ENCODE measurements around the gene GRK5. TPM values are rescaled to one million over a fixed set of nuclear protein-coding genes. Genes with fewer than 3 reads are reported as not detected.

Gene GRK5
- polyA plus RNA-seq, 12 donors = 12.2 to 25.1 (median 21.3) TPM; not detected in 1

- DNase-seq = no peak
Measured at GRCh38 chr10:119316002-119316358, 108.6 kb downstream of the GRK5 start.

GRCh38 chr10:119316729-119317097 is 109.3 kb downstream of the GRK5 start:
- no peak for DNase-seq

- DNase-seq = no peak
Measured at GRCh38 chr10:119318411-119319160, 111.2 kb downstream of the GRK5 start.

- DNase-seq = no peak
Measured at GRCh38 chr10:119319161-119319919, 112.0 kb downstream of the GRK5 start.

DNA sequence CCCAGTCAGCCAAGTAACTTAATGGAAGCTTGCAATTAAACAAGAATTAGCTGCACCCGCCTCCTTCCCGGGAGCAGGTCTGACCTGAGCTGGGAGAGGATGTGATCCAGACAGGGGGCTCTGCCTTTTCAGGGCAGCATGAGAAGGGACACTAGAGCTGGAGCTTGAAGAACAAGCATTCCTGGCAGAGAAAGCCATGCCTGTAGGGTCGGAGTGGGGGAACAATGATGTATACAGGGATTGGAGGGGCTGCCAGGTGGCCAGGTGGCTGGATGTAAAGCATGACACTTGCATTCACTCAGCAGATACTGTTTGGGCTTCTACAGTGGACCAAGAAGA is 112.5 kb downstream of the GRK5 start:
- no peak for DNase-seq

DNA sequence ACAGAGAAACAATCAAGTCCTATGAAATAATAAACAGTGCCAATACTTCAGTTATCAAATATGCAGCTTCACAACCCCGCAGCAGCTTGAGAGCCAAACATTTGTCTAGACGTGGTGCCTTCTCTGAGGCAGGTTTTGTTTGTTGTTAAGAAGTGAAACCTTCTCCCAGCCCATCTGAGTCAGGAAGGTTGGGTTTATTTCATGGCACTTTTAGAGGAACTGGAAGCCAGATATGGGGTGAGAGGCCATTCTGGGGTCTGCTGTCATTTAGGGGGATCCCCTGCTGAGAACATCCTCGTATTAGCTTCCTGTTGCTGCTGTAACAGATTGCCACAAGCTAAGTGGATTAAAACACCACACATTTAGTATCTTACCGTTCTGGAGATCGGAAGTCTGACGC is 113.6 kb downstream of the GRK5 start:
- DNase-seq = no peak

DNA sequence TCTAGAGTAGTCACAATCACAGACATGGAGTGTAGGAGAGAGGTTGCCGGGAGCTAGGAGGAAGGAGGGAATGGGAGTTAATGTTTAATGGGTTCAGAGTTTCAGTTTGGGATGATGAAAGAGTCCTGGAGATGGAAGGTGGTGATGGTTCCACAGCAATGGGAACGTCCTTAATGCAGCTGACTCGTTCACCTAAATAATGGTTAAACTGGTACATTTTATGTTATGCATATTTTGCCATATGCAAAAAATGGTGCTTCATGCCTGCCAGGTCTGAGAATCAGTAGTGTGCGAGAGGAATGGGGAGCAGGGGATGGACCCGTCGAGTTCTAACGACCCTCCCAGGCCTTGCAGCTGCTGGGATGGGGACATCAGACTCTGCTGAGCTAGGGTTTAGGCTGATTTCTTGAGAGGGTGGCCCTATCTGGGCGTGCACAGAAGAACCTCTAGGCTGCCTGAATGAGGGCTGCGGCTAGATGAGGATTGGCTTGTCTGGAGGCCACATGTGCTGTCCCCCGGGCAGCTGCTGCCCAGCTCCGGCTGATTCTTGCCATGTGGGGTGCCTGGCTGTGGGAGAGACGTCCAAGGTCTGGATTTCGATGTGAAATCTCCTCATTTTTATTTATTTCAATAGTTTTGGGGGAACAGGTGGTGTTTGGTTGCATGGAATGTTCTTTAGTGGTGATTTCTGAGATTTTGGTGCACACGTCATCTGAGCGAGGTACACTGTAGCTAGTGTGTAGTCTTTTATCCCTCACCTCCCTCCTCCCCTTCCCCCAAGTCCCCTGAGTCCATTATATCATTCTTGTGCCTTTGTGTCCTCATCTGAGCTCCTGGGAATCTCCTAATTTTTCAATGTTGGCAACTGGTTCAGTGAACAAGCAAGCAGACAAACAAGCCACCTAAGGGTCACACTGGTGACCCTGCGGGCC is 116.0 kb downstream of the GRK5 start:
- no peak for DNase-seq

- no peak for DNase-seq
Measured at GRCh38 chr10:119325131-119325530, 117.8 kb downstream of the GRK5 start.

GRCh38 chr10:119326167-119326566 is 118.8 kb downstream of the GRK5 start:
- no peak for DNase-seq

DNA sequence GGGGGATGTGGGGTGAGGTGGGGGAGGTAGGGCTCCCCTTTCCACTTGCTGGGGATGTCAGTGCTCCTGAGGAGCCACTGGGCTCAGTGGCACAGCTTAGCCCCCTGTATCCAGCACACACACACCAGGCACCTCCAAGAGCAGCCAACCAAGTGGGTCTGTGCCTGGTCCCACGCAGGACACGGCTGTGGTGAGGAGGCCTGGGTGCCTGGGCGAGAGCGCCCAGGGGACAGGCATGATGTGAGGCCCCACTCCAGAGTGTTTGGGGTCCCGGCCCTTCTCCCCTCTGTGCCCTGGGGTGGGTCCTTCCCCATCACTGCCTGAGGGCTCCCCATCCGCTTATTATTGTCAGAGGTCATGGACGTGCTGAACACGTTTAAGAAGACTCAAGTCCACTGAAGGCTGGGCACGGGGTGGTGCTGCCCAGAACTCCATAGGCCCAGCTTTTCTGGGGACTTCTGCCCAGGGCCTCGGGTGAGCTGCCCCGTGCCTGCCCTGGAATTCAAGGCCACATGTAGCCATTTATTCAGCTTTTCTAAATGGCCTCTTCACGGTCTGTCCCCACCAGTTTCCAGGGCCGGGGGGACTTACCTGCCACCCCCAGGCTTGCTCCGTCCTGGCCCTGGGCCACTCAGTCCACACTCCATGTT is 119.8 kb downstream of the GRK5 start:
- no peak for DNase-seq

GRCh38 chr10:119328223-119328622 is 120.9 kb downstream of the GRK5 start:
- no peak for DNase-seq

GRCh38 chr10:119330342-119330741 is 123.0 kb downstream of the GRK5 start:
- DNase-seq = no peak

- no peak for DNase-seq
Measured at GRCh38 chr10:119331061-119331460, 123.7 kb downstream of the GRK5 start.

DNA sequence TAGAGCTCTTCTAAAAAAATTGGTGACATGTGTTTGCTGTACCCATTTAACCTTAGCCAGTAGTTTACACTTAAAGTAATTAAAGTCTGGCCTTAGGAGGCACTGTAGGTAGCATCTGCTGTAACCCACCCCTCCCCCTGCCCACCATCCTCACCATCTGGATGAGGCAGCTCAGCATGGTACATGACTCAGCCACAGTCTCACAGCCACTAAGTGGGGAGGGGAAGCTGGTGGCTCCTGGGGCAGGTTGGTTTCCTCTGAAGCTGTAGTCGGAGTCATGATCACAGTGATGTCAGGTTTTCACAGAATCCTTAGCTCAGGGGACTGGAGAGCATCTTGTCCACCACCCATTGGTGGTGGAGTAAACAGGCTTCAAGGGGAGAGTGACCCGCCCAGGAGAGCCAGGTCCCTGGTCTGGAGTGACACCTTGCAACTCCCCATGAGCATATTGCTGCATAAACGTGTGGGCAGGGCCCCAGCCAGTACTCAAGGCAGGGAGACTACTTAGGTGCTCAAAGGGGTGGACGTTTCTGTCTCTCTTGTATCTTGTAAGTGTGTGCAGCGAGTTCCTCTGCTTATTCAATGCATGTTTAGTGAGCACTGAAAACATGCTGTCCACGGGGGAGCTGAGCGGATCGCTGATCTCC is 125.9 kb downstream of the GRK5 start:
- DNase-seq = no peak

DNA sequence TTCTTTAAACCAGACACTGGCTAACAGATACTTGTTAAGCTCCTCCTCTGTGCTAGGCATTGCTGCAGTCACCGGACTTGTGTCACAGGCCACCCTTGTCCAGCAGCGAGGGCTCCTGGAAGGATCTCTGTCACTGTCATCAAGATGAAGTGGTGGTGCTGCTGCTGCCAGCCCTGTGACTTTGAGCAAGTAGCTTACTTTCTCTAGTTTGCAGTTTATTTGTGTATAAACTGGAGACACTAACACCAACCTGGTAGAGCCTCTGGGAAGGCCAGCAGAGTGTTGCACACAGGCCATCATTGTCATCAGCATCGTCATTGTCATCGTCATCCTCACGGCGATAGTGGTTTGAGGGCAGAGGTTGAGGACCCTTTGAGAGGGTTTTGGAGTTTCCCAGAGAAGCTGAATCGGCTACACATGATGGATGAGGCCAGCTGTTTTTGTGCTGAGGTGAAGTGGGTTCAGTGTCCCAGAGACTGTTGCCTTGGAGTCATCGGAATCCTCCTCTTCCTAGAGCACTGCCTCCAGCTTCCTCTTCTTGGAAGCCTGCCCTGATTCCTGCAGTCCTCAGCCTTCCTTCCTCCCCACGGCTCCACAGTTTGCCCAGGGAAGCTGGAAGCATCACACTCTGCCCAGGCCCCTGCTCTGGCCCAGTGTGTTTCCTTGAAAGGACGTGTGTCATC is 128.4 kb downstream of the GRK5 start:
- DNase-seq = no peak

DNA sequence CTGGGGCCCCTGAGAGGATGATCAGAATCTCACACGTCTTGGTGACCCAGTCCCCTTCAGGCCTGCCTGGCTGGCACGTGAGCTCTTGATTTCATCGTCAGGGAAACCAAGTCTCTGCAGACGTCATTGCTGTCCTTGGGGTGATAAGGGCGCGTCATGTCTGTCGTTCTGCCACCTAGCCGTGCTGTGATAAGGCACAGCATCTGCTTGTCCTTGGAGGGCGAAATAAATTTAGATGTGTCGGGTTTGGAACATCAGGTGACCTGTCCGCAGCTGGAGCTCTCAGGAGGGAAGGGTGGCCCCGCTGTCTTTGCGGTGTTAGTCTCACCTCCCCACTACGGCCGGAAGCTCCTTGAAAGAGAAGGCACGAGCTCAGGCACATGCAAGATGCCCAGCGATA is 129.2 kb downstream of the GRK5 start:
- DNase-seq = no peak

DNA sequence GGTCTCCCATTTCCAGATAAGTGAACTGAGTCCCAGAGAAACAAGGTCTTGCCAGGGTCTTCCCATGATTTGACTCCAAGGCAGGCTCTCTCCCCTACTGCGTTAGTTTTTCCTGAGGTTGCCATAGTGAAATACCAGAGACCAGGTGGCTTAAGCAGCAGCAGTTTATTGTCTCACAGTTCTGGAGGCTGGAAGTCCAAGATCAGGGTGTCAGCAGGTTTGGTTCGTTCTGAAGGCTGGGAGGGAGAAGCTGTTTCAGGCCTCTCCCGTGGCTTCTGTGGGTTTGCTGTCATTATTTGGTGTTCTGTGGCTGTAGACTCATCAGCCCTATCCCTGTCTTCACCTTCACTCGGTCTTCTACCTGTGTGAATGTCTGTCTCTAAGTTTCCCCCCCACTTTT is 129.9 kb downstream of the GRK5 start:
- DNase-seq = no peak

GRCh38 chr10:119337796-119338432 is 130.5 kb downstream of the GRK5 start:
- DNase-seq = no peak

DNA sequence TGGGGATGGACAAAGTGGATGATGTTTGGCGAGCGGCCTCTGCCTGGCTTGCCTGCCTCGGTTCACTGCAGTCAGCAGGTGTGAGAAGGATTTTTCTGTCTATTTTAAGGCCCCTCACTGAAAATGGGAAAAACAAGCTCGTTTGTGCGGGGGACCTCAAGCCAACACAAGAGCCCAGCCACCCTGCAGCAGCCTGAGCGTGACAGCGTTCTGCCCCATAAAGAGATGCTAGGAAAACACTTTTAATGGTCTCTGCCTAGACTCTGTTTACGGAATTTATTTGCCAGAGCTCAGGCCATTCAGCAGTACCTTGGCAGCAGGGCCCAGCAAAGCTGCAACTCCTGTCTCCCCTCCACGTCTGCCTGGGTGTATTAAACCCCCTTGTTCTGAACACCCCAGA is 131.7 kb downstream of the GRK5 start:
- no peak for DNase-seq

DNA sequence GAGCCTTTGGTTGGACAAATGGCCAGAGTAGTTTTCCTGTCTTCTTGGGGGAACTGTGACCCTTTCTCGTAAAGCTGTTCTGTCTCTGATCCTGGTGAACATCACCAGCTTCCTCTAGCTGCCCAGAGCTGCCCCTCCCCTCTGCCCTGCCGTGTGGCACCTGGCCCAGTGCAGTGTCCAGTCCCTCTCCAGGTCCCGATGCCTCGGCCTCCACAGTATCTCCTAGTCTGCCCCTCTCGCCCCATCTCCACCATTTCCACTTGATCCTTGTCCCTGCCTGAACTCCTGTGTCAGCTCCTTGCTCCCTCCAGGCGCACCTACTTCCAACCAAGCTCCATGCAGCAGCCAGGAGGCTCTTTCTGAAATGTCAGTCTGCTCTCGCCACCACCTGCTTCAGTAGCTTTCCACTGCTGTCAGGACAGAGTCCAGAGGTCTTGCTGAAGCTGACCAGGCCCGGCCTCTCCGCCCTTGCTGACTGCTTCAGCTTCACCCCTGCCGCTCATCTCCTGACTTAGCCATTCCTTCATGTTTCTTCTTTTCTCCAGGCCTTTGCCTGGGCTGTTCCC is 133.6 kb downstream of the GRK5 start:
- DNase-seq = no peak

Data from muscle of arm (tissue), 12 donors.